Stomach (tissue), 9 donors: ENCODE measurements around the gene AIFM3. TPM values are rescaled to one million over a fixed set of nuclear protein-coding genes. Genes with fewer than 3 reads are reported as not detected.

Source experiments
- DNase-seq, 2 donors: peaks; one replicate each; pipeline versions ENCODE4 v3.0.0 to v3.0.0-alpha.2; 2013 to 2019
- H3K27ac ChIP-seq, 5 donors: fragments of 200-600 bp in 4 of 5; sonication (generic) in 4 of 5; one replicate each; pipeline ENCODE4 v1.5.1; 2013 to 2019; ENCODE audit warnings: mild to moderate bottlenecking in 1 of 5, moderate library complexity in 1 of 5
- H3K27me3 ChIP-seq, 3 donors: fragments of 200-600 bp; sonication (generic); one replicate each; pipeline ENCODE4 v1.5.1; 2017 to 2019; ENCODE audit warnings: mixed run types in 1 of 3
- H3K36me3 ChIP-seq, 4 donors: fragments of 200-600 bp; sonication (generic); 1 replicate in 3 of 4; 2 replicates in 1 of 4; pipeline ENCODE4 v1.5.1; 2016 to 2019
- H3K4me1 ChIP-seq, 4 donors: fragments of 200-600 bp; sonication (generic); one replicate each; pipeline ENCODE4 v1.5.1; 2016 to 2019
- H3K4me3 ChIP-seq, 4 donors: fragments of 200-600 bp; sonication (generic) in 3 of 4; one replicate each; pipeline ENCODE4 v1.5.1; 2016 to 2019; ENCODE audit warnings: mild to moderate bottlenecking in 1 of 4
- H3K9me3 ChIP-seq, 4 donors: fragments of 200-600 bp; sonication (generic); one replicate each; pipeline ENCODE4 v1.5.1; 2016 to 2019
- EP300 ChIP-seq: sonication (generic); formaldehyde crosslinking; IDR thresholded peaks from one replicate; pipeline ENCODE4 v1.6.1; 2017; ENCODE audit warnings: antibody characterized with exemption
- POLR2A ChIP-seq, 4 donors: fragments of 450-650 bp; IDR thresholded peaks; one replicate each; pipeline ENCODE4 v1.6.1; 2016; ENCODE audit warnings: antibody characterized with exemption in 4 of 4, control low read depth in 2 of 4, mild to moderate bottlenecking in 1 of 4, moderate library complexity in 1 of 4
- POLR2AphosphoS5 ChIP-seq, 3 donors: sonication (generic); formaldehyde crosslinking; IDR thresholded peaks; one replicate each; pipeline ENCODE4 v1.6.1; 2016; ENCODE audit warnings: antibody characterized with exemption in 3 of 3
- WGBS, 5 donors: extraction: QIAGEN DNeasy Blood & Tissue Kit in 3 of 5; methylation state at CpG; one replicate each; pipeline versions ENCODE4 v1.1.5 to v1.1.7; 2013 to 2018; 5-methylcytosine and 5-hydroxymethylcytosine counted together
- intact Hi-C: fragments of 100-400 bp; cut with DNase I; formaldehyde crosslinking; loops from one replicate; pipeline ENCODE4 v1.15.1; 2023; ENCODE audit warnings: low total_unique reads
- polyA plus RNA-seq, 3 donors: library from polyadenylated mRNA; stranded (reverse); fragments of 200-250 nt; gene quantifications; one replicate each; pipeline ENCODE4 v1.2.3, GENCODE V29; 2013
- total RNA-seq, 5 donors: library from RNA; depleted of rRNA; stranded (reverse); fragments of >200 nt; gene quantifications; one replicate each; pipeline versions ENCODE4 v1.1.0 to v1.2.3, GENCODE V29; 2014 to 2016
- TF ChIP-seq, protein P1 (sequence below), 7 experiments: fragments of 450-650 bp in 4 of 7; fragments of 200-600 bp in 3 of 7; sonication (generic) in 3 of 7; IDR thresholded peaks; one replicate each; pipeline ENCODE4 v1.5.1; 2016 to 2019; ENCODE audit warnings: antibody characterized with exemption in 7 of 7, control low read depth in 2 of 7, mild to moderate bottlenecking in 1 of 7
- donor health status: healthy with polysubstance abuse.
- donor health status: Bipolar disorder and iron deficiency.
- donor health status: healthy.

Gene AIFM3
- total and polyA plus RNA-seq, 8 donors: 0.55 to 157 (median 2.1) TPM; not detected in 3

- Histone ChIP-seq H3K36me3 (no peaks in the 10 kb centered on the region), H3K27me3 (no peaks in the 10 kb centered on the region), H3K4me3 (no peak overlapping the region), H3K9me3 (no peaks in the 10 kb centered on the region), H3K4me1 (no peaks in the 10 kb centered on the region), H3K27ac (no peak overlapping the region)
- intact Hi-C loops: loop anchor here (10.0 kb wide), 1 partner anchor 58 kb away; the partner anchor contains the start of gene AIFM3
- 65 to 79% (median 75%) methylated on average over 6 to 10 of the region's 10 CpGs for WGBS, 5 donors
- TF ChIP-seq POLR2A (IDR thresholded peaks at IDR 0.05) (no peak), POLR2AphosphoS5 (IDR thresholded peaks at IDR 0.05) (no peak), EP300 (no peak)
- TF ChIP-seq, protein P1, sequence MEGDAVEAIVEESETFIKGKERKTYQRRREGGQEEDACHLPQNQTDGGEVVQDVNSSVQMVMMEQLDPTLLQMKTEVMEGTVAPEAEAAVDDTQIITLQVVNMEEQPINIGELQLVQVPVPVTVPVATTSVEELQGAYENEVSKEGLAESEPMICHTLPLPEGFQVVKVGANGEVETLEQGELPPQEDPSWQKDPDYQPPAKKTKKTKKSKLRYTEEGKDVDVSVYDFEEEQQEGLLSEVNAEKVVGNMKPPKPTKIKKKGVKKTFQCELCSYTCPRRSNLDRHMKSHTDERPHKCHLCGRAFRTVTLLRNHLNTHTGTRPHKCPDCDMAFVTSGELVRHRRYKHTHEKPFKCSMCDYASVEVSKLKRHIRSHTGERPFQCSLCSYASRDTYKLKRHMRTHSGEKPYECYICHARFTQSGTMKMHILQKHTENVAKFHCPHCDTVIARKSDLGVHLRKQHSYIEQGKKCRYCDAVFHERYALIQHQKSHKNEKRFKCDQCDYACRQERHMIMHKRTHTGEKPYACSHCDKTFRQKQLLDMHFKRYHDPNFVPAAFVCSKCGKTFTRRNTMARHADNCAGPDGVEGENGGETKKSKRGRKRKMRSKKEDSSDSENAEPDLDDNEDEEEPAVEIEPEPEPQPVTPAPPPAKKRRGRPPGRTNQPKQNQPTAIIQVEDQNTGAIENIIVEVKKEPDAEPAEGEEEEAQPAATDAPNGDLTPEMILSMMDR (IDR thresholded peaks at IDR 0.05): no peak
- DNase-seq: no peak
Measured at GRCh38 chr22:21022507-21022906, 55.5 kb downstream of the AIFM3 start.

GRCh38 chr22:21022955-21023614 lies 56.0 kb downstream of the AIFM3 start:
- no peak overlapping the region for H3K4me3 ChIP-seq
- no peaks in the 10 kb centered on the region for H3K9me3 ChIP-seq
- no peaks in the 10 kb centered on the region for H3K27me3 ChIP-seq
- intact Hi-C loops: loop anchor here (10.0 kb wide), 1 partner anchor 58 kb away; the partner anchor contains the start of gene AIFM3
- no peaks in the 10 kb centered on the region for H3K4me1 ChIP-seq
- H3K27ac ChIP-seq: no peak overlapping the region
- TF ChIP-seq, protein P1 (IDR thresholded peaks at IDR 0.05): no peak
- no peak for TF ChIP-seq EP300
- TF ChIP-seq POLR2AphosphoS5 (IDR thresholded peaks at IDR 0.05): no peak
- TF ChIP-seq POLR2A (IDR thresholded peaks at IDR 0.05): no peak
- no peaks in the 10 kb centered on the region for H3K36me3 ChIP-seq
- WGBS, 5 donors: 74 to 84% (median 78%) methylated on average over 8 to 13 of the region's 13 CpGs
- no peak for DNase-seq

GRCh38 chr22:21025266-21025665 lies 58.2 kb downstream of the AIFM3 start:
- H3K9me3 ChIP-seq: no peaks in the 10 kb centered on the region
- H3K4me1 ChIP-seq: no peaks in the 10 kb centered on the region
- no peak for DNase-seq
- 58 to 66% (median 62%) methylated on average over 8 of the region's 8 CpGs for WGBS, 5 donors
- H3K27me3 ChIP-seq: peaks cover 0 to 20% (median 0%) of the 10 kb centered on the region in 3 donors
- intact Hi-C loops: loop anchor here (10.0 kb wide), 1 partner anchor 60 kb away; the partner anchor contains the start of gene AIFM3
- TF ChIP-seq POLR2A (IDR thresholded peaks at IDR 0.05) (no peak), EP300 (no peak), POLR2AphosphoS5 (IDR thresholded peaks at IDR 0.05) (no peak)
- TF ChIP-seq, protein P1 (IDR thresholded peaks at IDR 0.05): no peak
- H3K4me3 ChIP-seq: no peak overlapping the region
- H3K36me3 ChIP-seq: no peaks in the 10 kb centered on the region
- no peak overlapping the region for H3K27ac ChIP-seq

- H3K4me3 ChIP-seq: no peak overlapping the region
- H3K9me3 ChIP-seq: no peaks in the 10 kb centered on the region
- no peak overlapping the region for H3K27ac ChIP-seq
- no peak for DNase-seq
- 84 to 91% (median 86%) methylated on average over 14 to 27 of the region's 27 CpGs for WGBS, 5 donors
- no peaks in the 10 kb centered on the region for H3K36me3 ChIP-seq
- H3K27me3 ChIP-seq: peaks cover 0 to 28% (median 0%) of the 10 kb centered on the region in 3 donors
- H3K4me1 ChIP-seq: no peaks in the 10 kb centered on the region
- TF ChIP-seq POLR2A (IDR thresholded peaks at IDR 0.05) (no peak), POLR2AphosphoS5 (IDR thresholded peaks at IDR 0.05) (no peak), EP300 (no peak)
- TF ChIP-seq, protein P1 (IDR thresholded peaks at IDR 0.05): no peak
- intact Hi-C loops: loop anchor here (10.0 kb wide), 1 partner anchor 61 kb away; the partner anchor contains the start of gene AIFM3
Measured at GRCh38 chr22:21025763-21026755, 59.0 kb downstream of the AIFM3 start.
